CD14-positive monocyte (primary cell): ENCODE results near the gene CFAP97. TPM values are rescaled to one million over a fixed set of nuclear protein-coding genes. Genes with fewer than 3 reads are reported as not detected.
A peak's percentile ranks its signal among the peaks of the same experiment; 100 is the strongest.

ENCODE experiments used
- DNase-seq, 3 donors: peaks; one replicate each; pipeline ENCODE4 v3.0.0-alpha.2; 2011 to 2022
- H2AFZ ChIP-seq: 2 replicates; pipeline ENCODE4 v1.6.0; 2012; ENCODE audit warnings: mild to moderate bottlenecking, low read depth, low read length, inconsistent platforms; ENCODE audit not compliant: insufficient read depth, poor library complexity, severe bottlenecking
- H3K27ac ChIP-seq, 2 donors: 1 replicate in 1 of 2; 2 replicates in 1 of 2; pipeline ENCODE4 v1.5.1; 2012 to 2013; ENCODE audit warnings: low read length in 2 of 2, control low read depth in 1 of 2, inconsistent platforms in 1 of 2, low read depth in 1 of 2, mild to moderate bottlenecking in 1 of 2
- H3K27me3 ChIP-seq, 2 donors: one replicate each; pipeline versions ENCODE4 v1.6.0 to v1.6.1; 2011 to 2013; ENCODE audit warnings: low read length in 2 of 2; ENCODE audit not compliant: control insufficient read depth in 2 of 2, insufficient read depth in 2 of 2
- H3K36me3 ChIP-seq, 2 donors: replicated peaks in 1 of 2; 1 replicate in 1 of 2; 2 replicates in 1 of 2; pipeline versions ENCODE4 v1.5.1 to v1.6.1; 2012 to 2013; ENCODE audit warnings: low read length in 2 of 2, control low read depth in 1 of 2, inconsistent platforms in 1 of 2, mild to moderate bottlenecking in 1 of 2; ENCODE audit not compliant: insufficient read depth in 2 of 2, control insufficient read depth in 1 of 2
- H3K4me1 ChIP-seq, 2 donors: 1 replicate in 1 of 2; 2 replicates in 1 of 2; pipeline versions ENCODE4 v1.5.1 to v1.6.1; 2012 to 2013; ENCODE audit warnings: low read length in 2 of 2, control low read depth in 1 of 2, inconsistent platforms in 1 of 2, mild to moderate bottlenecking in 1 of 2, moderate library complexity in 1 of 2; ENCODE audit not compliant: insufficient read depth in 2 of 2, control insufficient read depth in 1 of 2
- H3K4me2 ChIP-seq: replicated peaks from 2 replicates; pipeline ENCODE3; 2012; ENCODE audit warnings: low read length, moderate library complexity, mild to moderate bottlenecking; ENCODE audit not compliant: poor library complexity, severe bottlenecking; ENCODE audit errors: extremely low read depth
- H3K4me3 ChIP-seq, 3 experiments: fragments of 200-600 bp in 1 of 3; sonication (generic) in 1 of 3; replicated peaks in 1 of 3; 1 replicate in 2 of 3; 2 replicates in 1 of 3; pipeline ENCODE4 v1.5.1; 2011 to 2013; ENCODE audit warnings: low read length in 3 of 3, mild to moderate bottlenecking in 3 of 3, control low read depth in 2 of 3, low read depth in 2 of 3, inconsistent platforms in 1 of 3, moderate library complexity in 1 of 3
- H3K79me2 ChIP-seq: 2 replicates; pipeline ENCODE4 v1.6.0; 2012; ENCODE audit warnings: mild to moderate bottlenecking, control low read depth, inconsistent platforms, low read length, moderate library complexity; ENCODE audit not compliant: insufficient read depth
- H3K9ac ChIP-seq: 2 replicates; pipeline ENCODE4 v1.6.0; 2017; ENCODE audit warnings: low read length, mild to moderate bottlenecking; ENCODE audit not compliant: insufficient read depth, poor library complexity, severe bottlenecking
- H3K9me3 ChIP-seq, 2 donors: replicated peaks in 1 of 2; 1 replicate in 1 of 2; 2 replicates in 1 of 2; pipeline versions ENCODE4 v1.5.1 to v1.6.1; 2012 to 2013; ENCODE audit warnings: low read length in 2 of 2, control low read depth in 1 of 2; ENCODE audit not compliant: control insufficient read depth in 1 of 2, insufficient read depth in 1 of 2
- H4K20me1 ChIP-seq: 2 replicates; pipeline ENCODE4 v1.6.0; 2012; ENCODE audit warnings: mild to moderate bottlenecking, low read length, control low read depth, moderate library complexity; ENCODE audit not compliant: insufficient read depth
- H3K27ac Mint-ChIP-seq, 7 donors: one replicate each; pipeline ENCODE4 v1.8.0; 2020; ENCODE audit warnings: mild to moderate bottlenecking in 7 of 7, mixed read lengths in 7 of 7, moderate library complexity in 6 of 7, inconsistent platforms in 2 of 7
- H3K27me3 Mint-ChIP-seq, 3 donors: one replicate each; pipeline ENCODE4 v1.8.0; 2021 to 2022; ENCODE audit warnings: low read depth in 3 of 3, mild to moderate bottlenecking in 3 of 3, mixed read lengths in 3 of 3, moderate library complexity in 3 of 3, inconsistent platforms in 1 of 3
- H3K36me3 Mint-ChIP-seq, 2 donors: one replicate each; pipeline ENCODE4 v1.8.0; 2020; ENCODE audit warnings: mixed read lengths in 2 of 2, inconsistent platforms in 1 of 2, mild to moderate bottlenecking in 1 of 2
- H3K4me1 Mint-ChIP-seq: one replicate; pipeline ENCODE4 v1.8.0; 2020; ENCODE audit warnings: mild to moderate bottlenecking, mixed read lengths
- H3K4me3 Mint-ChIP-seq, 2 donors: one replicate each; pipeline ENCODE4 v1.8.0; 2020; ENCODE audit warnings: mild to moderate bottlenecking in 2 of 2, mixed read lengths in 2 of 2, moderate library complexity in 1 of 2
- H3K9me3 Mint-ChIP-seq, 7 donors: one replicate each; pipeline ENCODE4 v1.8.0; 2020 to 2022; ENCODE audit warnings: mixed read lengths in 7 of 7, mild to moderate bottlenecking in 6 of 7, moderate library complexity in 6 of 7, inconsistent platforms in 2 of 7
- WGBS: methylation state at CpG from one replicate; pipeline ENCODE4 v1.1.5; 2013; ENCODE audit warnings: missing lambda C conversion rate; ENCODE audit not compliant: insufficient coverage; 5-methylcytosine and 5-hydroxymethylcytosine counted together
- intact Hi-C, 2 donors: fragments of 100-400 bp; cut with micrococcal nuclease; formaldehyde crosslinking; loops; one replicate each; pipeline versions ENCODE4 v1.15.0 to v1.15.1; 2023
- polyA plus RNA-seq, 3 donors: library from polyadenylated mRNA; depleted of rRNA in 1 of 3; unstranded in 2 of 3; stranded (reverse) in 1 of 3; fragments of 300-500 nt in 2 of 3; fragments of >200 nt in 1 of 3; fragmentation: Illumina TruSeq in 2 of 3; gene quantifications; 1 replicate in 2 of 3; 2 replicates in 1 of 3; pipeline ENCODE4 v1.2.3, GENCODE V29; 2012 to 2021
- TF ChIP-seq, protein P1 (sequence below): fragments of 200-600 bp; IDR thresholded peaks from one replicate; pipeline ENCODE4 v1.8.0; 2022; ENCODE audit warnings: antibody characterized with exemption, mild to moderate bottlenecking

Gene CFAP97
- polyA plus RNA-seq, 3 donors, result 2.7 to 16.8 (median 12.3) TPM

DNA sequence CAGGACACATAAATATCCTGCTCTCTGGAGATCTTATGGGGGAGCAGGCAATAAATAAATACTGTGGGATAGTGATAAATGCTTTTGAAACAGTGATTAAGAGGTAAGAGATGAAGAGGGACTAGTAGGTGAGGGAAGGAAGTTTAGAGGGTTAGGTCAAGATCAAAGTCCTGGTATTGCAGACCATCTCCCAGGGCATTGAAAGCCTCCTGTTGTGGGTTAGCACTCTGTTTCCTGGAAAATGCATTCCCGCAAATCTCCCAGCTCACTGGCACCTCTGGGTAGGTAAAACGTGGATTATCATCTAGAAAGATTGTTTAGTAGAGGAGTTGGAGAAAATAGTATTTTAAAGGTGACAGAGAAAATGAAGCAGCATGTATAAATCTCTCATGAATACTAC lies 7.8 kb upstream of the CFAP97 start:
- Mint-ChIP-seq H3K9me3 (peaks cover 0 to 14% (median 7%) of the 10 kb centered on the region in 7 donors), H3K36me3 (peaks cover 2 to 10% of the 10 kb centered on the region in 2 donors), H3K4me3 (peak overlapping the region in 1 of 2 donors; percentile 95), H3K4me1 (peaks cover 14% of the 10 kb centered on the region), H3K27ac (no peak overlapping the region), H3K27me3 (peaks cover 69 to 75% (median 71%) of the 10 kb centered on the region in 3 donors)
- Histone ChIP-seq H3K4me1 (peaks cover 12 to 22% of the 10 kb centered on the region in 2 donors), H3K79me2 (no peaks in the 10 kb centered on the region), H3K4me2 (no peak overlapping the region), H2AFZ (no peak overlapping the region), H3K9ac (no peak overlapping the region), H3K27me3 (peaks cover 54 to 65% of the 10 kb centered on the region in 2 donors), H3K4me3 (no peak overlapping the region), H3K36me3 (no peaks in the 10 kb centered on the region), H4K20me1 (no peaks in the 10 kb centered on the region), H3K9me3 (peaks cover 0 to 13% of the 10 kb centered on the region in 2 donors), H3K27ac (no peak overlapping the region)
- DNase-seq, result no peak
- intact Hi-C loops, result no loop called here
- TF ChIP-seq, protein P1, sequence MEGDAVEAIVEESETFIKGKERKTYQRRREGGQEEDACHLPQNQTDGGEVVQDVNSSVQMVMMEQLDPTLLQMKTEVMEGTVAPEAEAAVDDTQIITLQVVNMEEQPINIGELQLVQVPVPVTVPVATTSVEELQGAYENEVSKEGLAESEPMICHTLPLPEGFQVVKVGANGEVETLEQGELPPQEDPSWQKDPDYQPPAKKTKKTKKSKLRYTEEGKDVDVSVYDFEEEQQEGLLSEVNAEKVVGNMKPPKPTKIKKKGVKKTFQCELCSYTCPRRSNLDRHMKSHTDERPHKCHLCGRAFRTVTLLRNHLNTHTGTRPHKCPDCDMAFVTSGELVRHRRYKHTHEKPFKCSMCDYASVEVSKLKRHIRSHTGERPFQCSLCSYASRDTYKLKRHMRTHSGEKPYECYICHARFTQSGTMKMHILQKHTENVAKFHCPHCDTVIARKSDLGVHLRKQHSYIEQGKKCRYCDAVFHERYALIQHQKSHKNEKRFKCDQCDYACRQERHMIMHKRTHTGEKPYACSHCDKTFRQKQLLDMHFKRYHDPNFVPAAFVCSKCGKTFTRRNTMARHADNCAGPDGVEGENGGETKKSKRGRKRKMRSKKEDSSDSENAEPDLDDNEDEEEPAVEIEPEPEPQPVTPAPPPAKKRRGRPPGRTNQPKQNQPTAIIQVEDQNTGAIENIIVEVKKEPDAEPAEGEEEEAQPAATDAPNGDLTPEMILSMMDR, result no peak
- 92% methylated on average over 2 of the region's 2 CpGs for WGBS

DNA sequence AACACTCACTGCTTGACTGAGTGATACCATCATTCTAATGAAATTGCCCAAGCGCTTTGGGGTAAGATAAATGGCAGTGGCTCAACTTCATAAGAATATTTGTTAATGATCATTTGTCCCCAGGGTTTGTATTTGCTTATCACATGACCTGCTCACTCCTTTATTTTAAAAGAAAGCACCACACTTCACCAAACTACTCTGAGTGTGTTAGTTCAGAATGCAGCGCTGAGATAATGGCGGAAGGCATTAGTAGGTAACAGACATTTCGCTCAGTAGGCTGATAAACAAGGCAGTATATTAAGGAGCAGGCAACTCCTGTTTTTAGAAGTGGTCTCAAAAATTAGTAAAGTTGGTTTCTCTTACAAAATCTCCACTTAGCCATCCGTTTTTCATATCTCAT lies 7.2 kb upstream of the CFAP97 start:
- H3K36me3 ChIP-seq, result no peaks in the 10 kb centered on the region
- no CpG with 5 or more reads among the region's 5 CpGs for WGBS
- Mint-ChIP-seq H3K9me3 (peaks cover 0 to 14% (median 7%) of the 10 kb centered on the region in 7 donors), H3K4me1 (peaks cover 16% of the 10 kb centered on the region), H3K36me3 (peaks cover 2 to 10% of the 10 kb centered on the region in 2 donors), H3K4me3 (peak overlapping the region; percentile 90 to 95), H3K27me3 (peaks cover 68 to 78% (median 73%) of the 10 kb centered on the region in 3 donors), H3K27ac (no peak overlapping the region)
- H4K20me1 ChIP-seq, result no peaks in the 10 kb centered on the region
- TF ChIP-seq, protein P1, result no peak
- no peaks in the 10 kb centered on the region for H3K79me2 ChIP-seq
- H3K9me3 ChIP-seq, result peaks cover 0 to 13% of the 10 kb centered on the region in 2 donors
- no peak overlapping the region for H3K27ac ChIP-seq
- peak overlapping the region; percentile 86 for H3K4me2 ChIP-seq
- H3K9ac ChIP-seq, result no peak overlapping the region
- H3K27me3 ChIP-seq, result peaks cover 54 to 65% of the 10 kb centered on the region in 2 donors
- no peak for DNase-seq
- peaks cover 12 to 22% of the 10 kb centered on the region in 2 donors for H3K4me1 ChIP-seq
- intact Hi-C loops, result no loop called here
- peak overlapping the region in 1 of 3 experiments; percentile 74 for H3K4me3 ChIP-seq
- no peak overlapping the region for H2AFZ ChIP-seq
